GM12891 (cell line): ENCODE data around the gene GRM7.

ENCODE experiments used
- PAX5 ChIP-seq: IDR thresholded peaks from 2 replicates; pipeline ENCODE4 v1.6.1; 2011; ENCODE audit warnings: low read length, moderate library complexity, mild to moderate bottlenecking; ENCODE audit not compliant: insufficient read depth, severe bottlenecking
- POLR2A ChIP-seq: IDR thresholded peaks from 2 replicates; pipeline ENCODE4 v1.6.1; 2011; ENCODE audit warnings: low read depth, low read length, control low read depth
- POLR2AphosphoS5 ChIP-seq: IDR thresholded peaks from 2 replicates; pipeline ENCODE4 v1.6.1; 2011; ENCODE audit warnings: low read depth, low read length, control low read depth
- SPI1 ChIP-seq: IDR thresholded peaks from 2 replicates; pipeline ENCODE4 v1.6.1; 2011; ENCODE audit warnings: low read depth, low read length, control low read depth
- TAF1 ChIP-seq: IDR thresholded peaks from 2 replicates; pipeline ENCODE4 v1.6.1; 2011; ENCODE audit warnings: low read depth, low read length, control low read depth

DNA sequence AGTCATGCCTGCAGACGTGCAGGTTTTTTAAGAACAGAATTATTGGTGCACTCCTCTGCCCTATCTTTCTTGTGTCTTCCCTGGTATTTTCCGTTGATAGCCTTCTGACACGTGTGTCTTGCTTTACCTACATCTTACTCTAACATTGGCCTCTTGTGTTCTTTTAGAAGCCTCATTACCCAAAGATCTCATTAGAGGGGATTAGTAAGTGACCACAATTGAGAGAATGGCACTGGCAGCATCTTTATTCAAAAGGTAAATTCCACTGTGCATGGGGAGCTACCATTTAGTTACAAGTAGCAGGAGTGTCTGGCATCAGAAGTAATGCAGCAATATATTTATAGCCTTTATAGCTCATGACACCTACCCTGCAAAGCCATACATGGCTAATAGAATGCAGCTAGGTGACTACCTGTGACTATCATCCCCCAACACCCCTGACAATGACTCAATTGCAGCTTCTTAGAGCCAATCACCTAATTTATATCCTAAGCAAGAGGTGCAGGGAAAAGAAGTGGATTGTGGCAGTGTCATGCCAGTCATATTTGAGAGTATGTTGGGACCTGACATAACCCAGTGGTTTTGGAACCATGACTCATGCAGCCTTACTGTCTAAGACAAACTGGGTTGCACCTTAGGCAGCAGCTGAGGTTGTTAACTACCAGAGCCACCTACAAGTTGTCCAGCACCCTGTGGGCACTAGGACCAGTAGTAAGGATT lies 164.8 kb downstream of the GRM7 start:
- TF ChIP-seq POLR2A = no peak
- TF ChIP-seq POLR2AphosphoS5 = no peak
- no peak for TF ChIP-seq SPI1
- no peak for TF ChIP-seq TAF1
- no peak for TF ChIP-seq PAX5
